Activated naive CD4-positive, alpha-beta T cell (primary cell): ENCODE measurements around the gene FOXP3.
"Not testable (repeated sequence)": the region's sequence is repeated elsewhere in the genome, so short reads cannot be mapped to it uniquely, and the experiment has no call there.

ENCODE experiments used
- DNase-seq, 4 experiments: peaks; one replicate each; lab custom pipeline; 2025; lab: John Stamatoyannopoulos, UW

Gene FOXP3, protein sequence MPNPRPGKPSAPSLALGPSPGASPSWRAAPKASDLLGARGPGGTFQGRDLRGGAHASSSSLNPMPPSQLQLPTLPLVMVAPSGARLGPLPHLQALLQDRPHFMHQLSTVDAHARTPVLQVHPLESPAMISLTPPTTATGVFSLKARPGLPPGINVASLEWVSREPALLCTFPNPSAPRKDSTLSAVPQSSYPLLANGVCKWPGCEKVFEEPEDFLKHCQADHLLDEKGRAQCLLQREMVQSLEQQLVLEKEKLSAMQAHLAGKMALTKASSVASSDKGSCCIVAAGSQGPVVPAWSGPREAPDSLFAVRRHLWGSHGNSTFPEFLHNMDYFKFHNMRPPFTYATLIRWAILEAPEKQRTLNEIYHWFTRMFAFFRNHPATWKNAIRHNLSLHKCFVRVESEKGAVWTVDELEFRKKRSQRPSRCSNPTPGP

DNA sequence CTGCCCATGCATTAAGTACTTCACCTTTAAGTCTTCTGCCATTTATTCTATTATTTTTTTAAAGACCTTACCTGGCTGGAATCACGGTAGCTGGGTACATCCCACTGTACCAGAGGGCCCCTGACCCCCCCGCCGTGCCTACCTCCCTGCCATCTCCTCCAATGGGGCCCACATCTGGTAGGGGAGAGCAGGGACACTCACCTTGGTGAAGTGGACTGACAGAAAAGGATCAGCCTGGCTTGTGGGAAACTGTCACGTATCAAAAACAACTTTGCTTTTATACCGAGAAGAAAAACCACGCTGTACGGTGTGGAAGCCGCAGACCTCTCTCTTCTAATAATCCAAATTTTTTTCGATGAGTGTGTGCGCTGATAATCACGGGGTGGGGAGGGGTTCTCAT lies at the start of gene FOXP3:
Gene FOXP3 (minus strand): TSS at position 251 of the 400 bp plus-strand sequence. CDS start 6,205 bp downstream, outside the sequence.
- DNase-seq = no peak

DNA sequence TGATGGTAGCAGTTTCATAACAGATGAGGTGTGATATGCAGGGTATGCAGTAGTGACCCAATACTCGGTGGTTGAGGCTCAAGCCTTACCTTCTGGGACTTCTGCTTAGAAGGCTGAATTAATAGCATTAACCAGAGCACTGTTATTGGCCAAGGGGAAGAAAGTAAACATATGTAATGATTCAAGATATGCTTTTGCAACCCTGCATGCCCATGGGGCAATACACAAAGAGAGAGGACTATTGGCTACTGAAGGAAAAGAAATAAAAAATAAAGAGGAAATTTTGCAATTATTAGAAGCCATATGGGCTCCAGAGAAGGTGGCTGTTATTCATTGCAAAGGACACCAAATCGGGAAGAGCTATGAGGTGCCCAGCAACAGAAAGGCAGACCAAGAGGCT lies 47.7 kb upstream of the FOXP3 start:
- no peak for DNase-seq

DNA sequence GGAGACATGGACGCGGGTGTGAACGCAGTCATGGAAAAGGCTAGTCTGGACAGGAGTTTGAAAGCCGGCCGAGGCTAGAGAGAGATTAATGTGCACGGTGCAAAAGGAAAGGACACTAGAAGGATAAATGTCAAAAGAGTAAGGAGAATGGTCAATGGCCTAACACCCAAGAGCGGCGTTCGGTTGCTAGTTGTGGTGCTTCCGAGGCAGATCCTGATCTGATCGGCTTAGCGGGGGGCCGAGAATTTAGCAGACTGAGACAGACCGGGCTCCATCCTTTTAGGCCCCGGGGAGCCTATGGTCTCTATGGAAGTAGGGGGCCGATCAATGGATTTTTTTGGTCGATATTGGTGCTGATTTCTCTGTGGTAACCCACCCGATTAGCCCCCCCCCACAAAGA lies 45.9 kb upstream of the FOXP3 start:
- no peak for DNase-seq

DNA sequence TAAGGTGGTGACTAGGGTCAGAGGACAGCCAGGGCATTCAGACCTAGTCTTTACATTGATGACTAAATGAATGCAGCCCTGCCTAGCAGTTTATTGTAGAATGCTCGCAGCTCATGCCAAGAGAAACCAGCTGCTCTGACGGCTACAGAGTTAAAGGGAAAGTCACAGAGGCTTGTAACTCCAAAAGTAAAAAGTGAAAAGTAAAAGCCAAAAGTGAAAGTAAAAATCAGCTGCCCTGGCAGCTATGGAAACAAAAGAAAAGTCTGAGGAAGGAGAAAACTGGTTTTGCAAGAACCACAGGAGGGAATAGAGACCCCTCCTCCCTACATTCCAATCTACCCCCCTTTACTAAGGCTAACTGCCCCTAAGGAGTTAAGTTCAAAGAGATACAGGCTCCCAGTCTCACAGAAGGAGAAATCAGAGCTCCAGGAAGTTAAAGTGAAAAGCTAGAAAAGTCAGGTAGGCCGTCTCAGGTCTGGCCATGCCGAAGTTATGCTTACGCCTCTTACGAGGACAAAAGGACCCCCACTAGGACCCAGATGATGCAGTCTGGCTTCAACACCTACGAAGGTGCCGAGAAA lies 45.0 kb upstream of the FOXP3 start:
- DNase-seq = peak in 1 of 4 experiments; percentile 4

DNA sequence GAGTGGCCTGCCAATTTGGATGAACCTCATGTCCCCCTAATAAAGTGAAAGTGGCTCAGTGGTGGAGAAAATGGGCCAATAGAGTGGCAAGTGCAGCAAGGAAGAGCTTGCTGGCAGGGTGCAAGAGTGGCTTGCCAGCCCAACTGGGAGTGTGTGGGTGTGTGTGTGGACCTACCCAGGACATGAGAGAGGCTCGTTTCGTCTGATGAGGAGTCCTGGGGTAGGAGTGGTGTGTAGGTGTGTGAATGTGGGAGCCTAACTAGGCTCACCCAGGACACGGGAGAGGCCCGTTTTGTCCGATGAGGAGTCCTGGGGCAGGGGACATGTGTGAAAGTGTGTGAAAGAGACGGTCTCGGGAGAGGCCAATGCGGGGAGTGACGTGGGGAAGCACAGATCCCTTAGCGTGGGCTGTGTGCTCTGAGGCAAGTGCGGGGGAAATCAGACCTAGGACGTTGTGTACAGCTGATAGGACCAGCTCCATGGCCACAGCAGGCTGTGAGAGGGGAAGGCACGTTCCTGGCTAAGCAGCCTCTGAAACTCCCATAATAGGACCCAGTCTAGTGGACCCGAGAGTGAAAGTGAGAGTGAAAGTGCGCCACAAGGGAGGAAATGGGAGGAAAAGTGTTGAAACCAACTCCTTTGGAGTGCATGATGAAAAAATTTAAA lies 44.2 kb upstream of the FOXP3 start:
- peak in 1 of 4 experiments; percentile 7 for DNase-seq

DNA sequence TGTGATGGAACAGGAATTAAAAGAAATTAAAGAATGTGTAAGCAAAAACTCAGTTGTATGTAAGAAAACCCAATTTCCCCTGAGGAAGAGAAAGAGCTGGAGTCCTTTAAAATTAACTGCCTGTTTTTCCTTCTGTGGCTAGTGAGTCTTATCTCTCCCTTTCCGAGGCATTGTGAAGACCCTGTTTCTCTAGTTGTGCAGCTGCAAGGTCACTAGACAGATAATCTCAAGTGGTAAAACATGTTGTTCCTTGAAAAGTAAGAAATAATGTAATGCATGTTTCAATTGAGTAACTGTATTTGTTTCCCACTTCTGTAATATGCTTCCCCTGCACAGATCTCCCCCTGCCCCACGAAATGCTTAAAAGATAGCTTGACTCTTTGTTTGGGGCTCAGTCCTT lies 43.3 kb upstream of the FOXP3 start:
- DNase-seq = not testable (repeated sequence)

DNA sequence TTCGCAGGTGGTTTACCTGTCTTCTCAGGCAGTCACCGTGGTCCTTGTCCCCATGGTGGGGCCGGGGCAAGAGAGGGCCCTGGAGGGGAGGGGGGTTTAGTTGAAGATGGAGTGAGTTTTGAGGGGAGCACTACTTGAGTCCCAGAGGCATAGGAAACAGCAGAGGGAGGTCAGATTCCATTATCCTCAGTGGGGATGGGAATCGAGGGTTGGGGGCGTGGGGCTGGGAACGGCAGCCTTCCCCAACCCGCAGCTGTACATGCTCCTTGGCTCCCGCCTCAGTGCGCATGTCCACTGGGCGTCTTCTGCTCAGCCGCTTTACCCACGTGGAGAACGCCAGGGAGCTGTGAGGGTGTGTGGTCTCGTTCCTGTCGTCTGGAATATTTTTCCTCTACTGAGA lies 38.8 kb upstream of the FOXP3 start, which contains the start of gene GAGE10:
Gene GAGE10 (plus strand): TSS at position 301 of the 400 bp plus-strand sequence. CDS start 1,214 bp downstream, outside the sequence.
- no peak for DNase-seq

DNA sequence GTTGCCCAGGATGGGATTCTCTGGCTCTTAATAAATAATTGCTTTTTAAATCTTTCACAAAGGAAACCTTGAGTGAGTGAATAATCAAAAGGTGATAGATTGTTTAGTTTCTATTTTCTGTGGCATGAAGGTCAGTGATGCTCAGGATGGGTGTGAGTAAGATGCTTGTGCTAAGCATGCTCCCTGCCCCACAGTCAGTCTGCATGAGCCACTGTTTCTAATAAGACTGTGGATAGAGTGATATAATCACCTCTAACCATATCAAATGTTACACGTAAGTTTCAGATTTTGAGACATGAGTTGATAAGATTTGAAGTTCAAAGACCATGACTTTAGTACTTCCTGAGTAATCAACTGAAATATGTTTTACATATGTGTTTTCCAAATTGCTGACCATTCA lies 36.2 kb upstream of the FOXP3 start:
- DNase-seq = no peak

DNA sequence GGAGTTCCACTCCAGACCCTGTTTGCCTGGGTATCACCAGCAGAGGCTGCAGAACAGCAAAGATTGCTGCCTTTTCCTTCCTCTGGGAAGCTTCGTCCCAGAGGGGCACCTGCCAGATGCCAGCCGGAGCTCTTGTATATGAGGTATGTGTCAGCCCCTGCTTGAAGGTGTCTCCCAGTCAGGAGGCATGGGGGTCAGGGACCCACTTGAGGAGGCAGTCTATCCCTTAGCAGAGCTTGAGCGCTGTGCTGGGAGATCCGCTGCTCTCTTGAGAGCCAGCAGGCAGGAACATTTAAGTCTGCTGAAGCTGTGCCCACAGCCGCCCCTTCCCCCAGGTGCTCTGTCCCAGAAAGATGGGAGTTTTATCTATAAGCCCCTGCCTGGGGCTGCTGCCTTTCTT lies 34.8 kb upstream of the FOXP3 start:
- DNase-seq = not testable (repeated sequence)

DNA sequence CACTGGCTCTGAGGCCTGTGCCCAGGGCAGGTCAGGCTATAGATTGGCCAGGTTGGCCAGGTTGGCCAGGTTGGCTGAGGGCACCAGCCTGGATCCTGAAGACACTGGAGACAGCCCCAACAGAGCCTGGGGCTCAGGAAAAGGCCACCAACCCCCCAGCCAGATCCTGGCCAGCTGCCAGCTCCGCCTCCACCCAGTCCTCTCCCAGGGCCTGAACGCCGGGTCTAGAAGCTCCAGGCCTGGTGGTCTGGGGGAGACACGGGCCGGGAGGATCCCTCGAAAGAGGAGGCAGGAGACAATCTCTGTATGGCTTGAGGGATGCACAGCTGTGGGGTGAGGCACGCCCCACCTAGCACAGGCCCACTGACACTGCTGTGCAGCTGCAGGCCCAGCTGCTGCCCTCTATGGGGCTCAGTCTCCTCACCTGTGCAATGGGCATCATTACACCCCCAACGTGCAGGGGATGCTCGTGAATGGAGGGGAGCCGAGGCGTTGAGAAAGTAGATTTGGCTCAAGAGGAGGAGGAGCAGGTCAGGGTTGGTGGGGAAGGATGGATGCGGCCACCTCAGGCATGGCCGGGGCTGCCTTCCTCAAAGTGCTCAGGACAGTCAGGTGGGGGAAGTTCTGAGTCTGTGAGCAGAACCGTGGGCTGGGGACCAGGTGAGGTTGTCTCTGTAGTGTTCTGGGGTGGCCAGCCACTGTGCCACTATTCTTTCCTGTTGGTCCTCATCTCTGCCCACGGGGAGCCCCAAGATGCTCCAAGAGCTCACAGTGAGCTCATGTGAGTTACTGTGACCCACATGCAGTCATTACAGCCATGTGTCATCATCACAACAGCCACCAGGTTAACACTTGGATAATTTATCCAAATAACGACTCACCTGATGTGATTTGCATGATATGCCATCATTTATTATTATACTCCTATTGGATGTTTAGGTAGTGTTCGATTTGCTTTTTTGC lies 28.2 kb upstream of the FOXP3 start:
- DNase-seq = peak in 1 of 4 experiments; percentile 5

DNA sequence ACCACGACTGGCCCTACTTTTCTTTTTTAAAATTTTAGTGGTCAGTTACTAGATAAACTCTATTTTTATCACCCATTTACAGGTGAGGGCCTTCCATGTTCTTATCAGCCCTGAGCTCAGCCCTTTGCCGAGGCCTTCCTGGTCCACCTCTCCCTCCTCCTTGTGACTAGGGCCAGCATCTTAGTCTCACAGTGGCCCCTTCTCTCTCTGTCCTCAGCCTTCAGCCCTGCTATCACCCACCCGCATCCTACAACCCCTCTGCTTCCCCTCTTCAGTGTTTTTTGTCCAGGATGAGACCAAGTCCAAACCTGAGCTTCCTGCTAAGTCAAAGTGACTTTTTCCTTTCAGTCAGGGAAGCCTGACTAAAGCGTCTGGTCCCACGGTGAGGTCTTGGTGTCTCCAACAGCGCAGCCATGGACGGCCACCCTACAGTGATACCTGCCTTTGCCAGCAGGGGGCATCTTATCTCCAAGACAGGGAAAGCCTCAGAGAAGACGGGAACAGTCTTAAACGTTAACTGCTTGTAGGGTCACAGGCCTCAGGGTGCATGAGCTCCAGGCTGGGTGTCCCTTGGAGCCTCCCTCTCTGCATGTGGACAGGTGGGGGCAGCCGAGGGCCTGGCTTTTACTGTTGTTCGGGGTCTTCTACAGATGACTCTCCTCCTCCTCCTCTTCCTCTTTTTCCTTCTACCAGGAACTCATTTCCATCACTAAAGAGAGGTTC lies 27.3 kb upstream of the FOXP3 start:
- DNase-seq = peak; percentile 18 to 53 (median 48)

DNA sequence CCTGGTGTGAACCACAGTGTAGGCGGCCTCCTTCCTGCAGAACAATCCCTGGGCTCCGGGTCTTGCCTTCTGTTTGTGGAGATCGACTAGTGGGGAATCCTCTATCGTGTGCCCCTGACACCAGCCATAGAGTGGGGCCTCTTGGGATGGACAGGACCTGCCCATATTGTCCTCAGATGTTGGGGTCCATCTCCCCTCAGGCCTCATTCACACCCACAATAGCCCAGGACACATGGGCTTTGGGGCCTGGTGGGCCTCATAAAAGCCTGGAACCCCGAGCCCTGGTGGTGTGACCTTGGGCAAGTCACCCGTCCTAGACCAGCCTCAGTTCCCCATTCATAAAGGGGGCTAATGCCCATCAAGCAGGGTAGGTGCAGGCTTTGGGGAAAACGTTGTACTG lies 25.7 kb upstream of the FOXP3 start:
- no peak for DNase-seq

DNA sequence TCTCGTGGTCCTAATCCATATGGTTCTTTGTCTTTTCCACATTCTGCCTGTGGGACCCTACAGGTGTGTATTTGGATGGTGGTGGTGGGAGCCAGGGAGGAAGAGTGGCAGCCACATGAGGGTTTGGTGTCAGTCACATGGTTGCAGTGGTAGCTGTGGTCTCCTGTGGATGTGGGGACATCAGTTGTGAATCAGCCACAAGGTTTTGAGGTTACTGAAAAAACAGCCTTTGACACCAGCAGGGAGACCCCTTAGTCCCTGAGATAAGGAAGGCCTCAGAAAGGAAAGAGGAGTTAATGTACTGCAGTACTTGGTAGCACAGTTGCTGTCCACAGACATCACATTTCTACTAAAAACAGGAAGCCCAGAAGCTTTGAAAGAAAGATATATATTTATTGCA lies 23.2 kb upstream of the FOXP3 start:
- DNase-seq = no peak

DNA sequence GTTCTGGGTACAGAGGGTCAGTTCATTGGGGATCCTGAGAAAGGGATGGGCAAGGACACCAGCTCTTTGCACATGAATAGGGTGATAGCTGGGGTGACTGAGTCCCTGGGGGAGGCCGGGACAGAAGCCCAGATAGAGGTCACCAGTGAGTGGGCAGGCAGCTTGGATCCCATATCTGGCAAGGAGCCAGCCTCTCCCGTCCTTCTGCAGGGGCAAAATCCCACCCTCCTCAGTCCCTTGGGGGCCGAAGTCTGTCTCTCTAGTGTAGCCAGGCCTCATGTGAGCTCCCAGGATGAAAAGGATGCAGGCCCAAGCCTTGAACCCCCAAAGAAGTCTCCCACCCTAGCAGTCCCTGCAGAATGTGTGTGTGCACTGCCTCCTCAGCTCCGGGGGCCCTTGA lies 22.1 kb upstream of the FOXP3 start:
- no peak for DNase-seq

DNA sequence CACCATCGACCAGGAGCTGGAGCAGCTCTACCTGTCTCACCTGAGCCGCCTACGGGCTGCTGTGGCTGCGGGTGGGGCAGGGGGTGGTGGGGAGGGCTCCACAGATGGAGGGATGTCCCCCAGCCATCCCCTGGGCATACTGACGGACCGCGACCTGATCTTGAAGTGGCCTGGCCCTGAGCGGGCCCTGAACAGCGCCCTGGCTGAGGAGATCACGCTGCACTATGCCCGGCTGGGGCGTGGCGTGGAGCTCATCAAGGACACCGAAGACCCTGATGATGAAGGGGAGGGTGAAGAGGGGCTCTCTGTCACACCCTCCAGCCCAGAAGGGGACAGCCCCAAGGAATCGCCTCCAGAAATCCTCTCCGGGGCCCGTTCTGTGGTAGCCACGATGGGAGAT lies 21.6 kb upstream of the FOXP3 start:
- no peak for DNase-seq

DNA sequence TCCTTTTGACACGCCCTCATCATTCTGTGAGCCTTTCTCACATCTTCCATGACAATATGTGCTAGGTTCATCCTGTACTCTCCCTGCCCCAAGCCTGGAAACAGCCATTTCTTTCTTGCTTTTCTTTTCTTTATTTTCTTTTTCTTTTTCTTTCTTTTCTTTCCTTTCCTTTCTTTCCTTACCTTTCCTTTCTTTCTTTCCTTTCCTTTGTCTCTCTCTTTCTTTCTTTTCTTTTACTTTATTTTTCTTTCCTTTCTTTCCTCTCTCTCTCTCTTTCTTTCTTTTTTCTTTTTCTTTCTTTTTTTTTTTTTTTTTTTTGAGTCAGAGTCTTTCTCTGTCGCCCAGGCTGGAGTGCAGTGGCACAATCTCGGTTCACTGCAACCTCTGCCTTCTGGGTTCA lies 19.7 kb upstream of the FOXP3 start:
- DNase-seq = no peak

DNA sequence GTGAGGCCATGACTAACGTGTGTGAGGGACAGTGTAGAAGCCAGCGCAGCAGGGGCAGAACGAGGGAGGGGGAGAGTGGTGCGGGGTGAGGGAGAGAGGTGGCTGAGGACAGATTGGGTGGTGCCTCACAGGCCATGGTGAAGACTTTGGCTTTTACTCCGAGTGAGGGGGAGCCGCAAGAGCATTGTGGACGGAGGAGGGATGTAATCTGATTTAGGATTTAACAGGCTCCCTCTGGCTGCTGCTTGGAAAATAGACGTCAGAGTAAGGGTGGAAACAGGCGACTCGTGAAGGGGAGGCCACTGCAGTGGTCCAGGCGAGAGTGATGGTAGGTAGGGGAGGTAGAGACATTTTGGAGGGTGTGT lies 18.1 kb upstream of the FOXP3 start:
- no peak for DNase-seq

DNA sequence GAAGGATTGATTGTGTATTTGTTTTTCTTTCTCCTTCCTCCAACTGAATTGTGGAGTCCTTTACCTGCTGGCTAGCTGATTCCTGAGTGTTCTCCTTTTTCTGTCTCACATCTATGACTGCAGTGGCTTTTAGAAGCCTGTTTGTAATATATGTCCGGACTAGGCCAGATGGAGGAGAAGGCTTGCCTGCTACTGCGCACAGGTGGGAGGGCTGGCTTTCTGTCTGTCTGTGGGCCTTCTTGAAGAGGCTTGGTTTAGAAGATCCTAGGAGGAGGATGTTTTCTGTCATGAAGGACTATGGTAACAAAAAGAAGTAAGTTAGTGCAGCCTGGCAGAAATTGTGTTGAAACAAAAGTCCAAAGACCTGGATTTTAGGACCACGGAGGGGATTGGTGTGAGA lies 13.6 kb upstream of the FOXP3 start:
- DNase-seq = no peak

DNA sequence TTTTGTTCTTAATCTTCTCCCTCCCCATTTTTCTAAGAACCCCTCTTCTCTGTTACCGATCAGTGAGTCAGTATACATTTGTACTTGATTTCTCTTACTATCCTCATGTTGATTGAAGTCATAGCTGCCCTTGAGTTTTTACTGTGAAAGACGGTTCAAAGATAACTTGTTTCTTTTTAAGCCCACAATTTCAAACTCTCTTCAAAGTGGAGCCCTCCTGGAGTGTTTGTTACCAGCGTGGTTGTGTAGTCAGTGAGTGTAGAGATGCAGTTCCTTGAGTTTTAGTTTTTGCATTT lies 13.0 kb upstream of the FOXP3 start:
- no peak for DNase-seq

DNA sequence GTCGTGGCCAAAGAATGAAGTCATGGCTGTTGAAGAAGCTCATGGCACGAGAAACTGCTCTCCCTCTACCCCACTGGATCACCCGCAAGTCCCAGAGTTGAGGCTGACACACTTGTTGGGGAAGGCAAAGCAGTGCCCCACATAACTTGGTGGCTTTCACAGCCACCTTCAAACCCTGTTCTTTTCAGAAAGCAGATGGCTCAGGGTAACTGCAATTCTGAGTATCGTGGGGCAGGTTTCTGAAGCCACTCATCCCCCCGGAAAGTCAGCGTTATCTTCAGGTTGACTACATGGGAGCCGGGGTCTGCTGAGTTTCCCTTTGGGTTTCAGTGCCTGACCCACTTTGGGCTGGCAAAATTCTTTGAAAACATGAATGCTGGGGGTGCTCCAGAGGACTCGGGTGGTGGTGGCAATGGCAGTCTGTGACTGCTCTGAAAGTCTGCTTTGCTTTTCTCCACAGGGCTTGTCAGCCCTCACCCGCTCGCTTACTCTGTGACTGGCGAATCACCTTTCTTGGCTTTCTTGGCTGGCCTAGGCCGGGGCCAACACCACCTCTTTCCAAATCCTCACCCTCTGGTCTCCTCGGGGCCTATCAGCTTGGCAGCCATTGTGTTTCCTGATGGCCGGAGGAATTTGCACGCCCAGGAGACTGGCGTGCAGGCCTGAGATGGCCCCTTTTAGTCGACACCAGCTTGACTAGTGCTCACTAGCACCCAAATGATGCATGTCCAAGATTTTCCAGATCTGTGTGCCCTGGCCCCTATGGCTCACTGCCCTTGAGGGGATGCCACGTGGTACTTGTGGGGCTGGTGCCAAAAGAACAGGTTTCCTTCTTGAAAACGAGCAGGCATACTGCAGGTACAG lies 12.4 kb upstream of the FOXP3 start:
- DNase-seq = no peak
